ENCODE results near the gene TRIM67. TPM values are rescaled to one million over a fixed set of nuclear protein-coding genes. Genes with fewer than 3 reads are reported as not detected.
"Not testable (repeated sequence)": the region's sequence is repeated elsewhere in the genome, so short reads cannot be mapped to it uniquely, and the experiment has no call there.

The TRIM67 gene
- total RNA-seq, 1 donor from 2014 or later = not detected

GRCh38 chr1:231124746-231125145, 37.1 kb upstream of the TRIM67 start:
- ATAC-seq (ENCODE audit: low read depth) (no peak), DNase-seq (no peak)
- ChIA-PET CTCF (no interaction called here), POLR2A (no interaction called here)
- H3K27ac Mint-ChIP-seq = no peak overlapping the region
- intact Hi-C loops (cut with micrococcal nuclease) = no loop called here
- H3K36me3 Mint-ChIP-seq (ENCODE audit: low read depth) = no peaks in the 10 kb centered on the region
- H3K27me3 Mint-ChIP-seq = peaks cover 3% of the 10 kb centered on the region
- TF ChIP-seq, protein P1, sequence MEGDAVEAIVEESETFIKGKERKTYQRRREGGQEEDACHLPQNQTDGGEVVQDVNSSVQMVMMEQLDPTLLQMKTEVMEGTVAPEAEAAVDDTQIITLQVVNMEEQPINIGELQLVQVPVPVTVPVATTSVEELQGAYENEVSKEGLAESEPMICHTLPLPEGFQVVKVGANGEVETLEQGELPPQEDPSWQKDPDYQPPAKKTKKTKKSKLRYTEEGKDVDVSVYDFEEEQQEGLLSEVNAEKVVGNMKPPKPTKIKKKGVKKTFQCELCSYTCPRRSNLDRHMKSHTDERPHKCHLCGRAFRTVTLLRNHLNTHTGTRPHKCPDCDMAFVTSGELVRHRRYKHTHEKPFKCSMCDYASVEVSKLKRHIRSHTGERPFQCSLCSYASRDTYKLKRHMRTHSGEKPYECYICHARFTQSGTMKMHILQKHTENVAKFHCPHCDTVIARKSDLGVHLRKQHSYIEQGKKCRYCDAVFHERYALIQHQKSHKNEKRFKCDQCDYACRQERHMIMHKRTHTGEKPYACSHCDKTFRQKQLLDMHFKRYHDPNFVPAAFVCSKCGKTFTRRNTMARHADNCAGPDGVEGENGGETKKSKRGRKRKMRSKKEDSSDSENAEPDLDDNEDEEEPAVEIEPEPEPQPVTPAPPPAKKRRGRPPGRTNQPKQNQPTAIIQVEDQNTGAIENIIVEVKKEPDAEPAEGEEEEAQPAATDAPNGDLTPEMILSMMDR (IDR thresholded peaks at IDR 0.05) = no peak
- H3K4me3 Mint-ChIP-seq = no peak overlapping the region
- H3K4me1 Mint-ChIP-seq = no peaks in the 10 kb centered on the region
- no peaks in the 10 kb centered on the region for H3K9me3 Mint-ChIP-seq

DNA sequence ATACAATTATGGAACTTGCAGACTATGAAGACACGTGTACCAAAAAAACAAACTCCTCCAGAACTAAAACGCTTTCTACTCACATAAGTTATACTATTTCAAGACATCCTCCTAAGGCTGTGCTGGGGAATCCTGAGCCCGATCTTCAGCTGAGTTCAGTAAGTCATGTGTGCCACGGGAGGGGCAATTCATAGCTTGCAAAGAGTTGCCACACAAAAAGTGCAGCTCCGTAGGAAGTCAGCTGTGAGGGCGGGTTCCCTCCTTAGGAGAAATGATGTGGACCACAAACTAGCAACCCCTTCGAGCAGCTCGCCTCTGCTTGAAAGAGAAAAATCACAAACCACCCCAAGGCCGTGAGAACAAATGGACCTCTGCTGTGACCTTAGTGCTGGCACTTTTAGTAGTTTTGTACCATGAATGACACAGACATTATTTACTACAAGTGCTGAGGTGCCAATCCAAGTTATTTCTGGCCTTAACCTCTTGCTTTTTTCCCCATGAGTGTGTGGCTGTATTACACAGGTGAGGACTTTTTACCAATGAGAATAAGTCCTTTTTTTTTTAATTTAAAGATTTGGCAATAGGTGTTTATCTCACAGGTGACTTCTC, 35.8 kb upstream of the TRIM67 start:
- no peak overlapping the region for H3K4me3 Mint-ChIP-seq
- ATAC-seq (ENCODE audit: low read depth) = no peak
- DNase-seq = no peak
- no peaks in the 10 kb centered on the region for H3K4me1 Mint-ChIP-seq
- no peaks in the 10 kb centered on the region for H3K9me3 Mint-ChIP-seq
- no peak overlapping the region for H3K27ac Mint-ChIP-seq
- ChIA-PET POLR2A (no interaction called here), CTCF (no interaction called here)
- TF ChIP-seq, protein P1 (IDR thresholded peaks at IDR 0.05) = no peak
- intact Hi-C loops (cut with micrococcal nuclease) = no loop called here
- no peaks in the 10 kb centered on the region for H3K36me3 Mint-ChIP-seq (ENCODE audit: low read depth)
- H3K27me3 Mint-ChIP-seq = peaks cover 3% of the 10 kb centered on the region

GRCh38 chr1:231127106-231127505, 34.8 kb upstream of the TRIM67 start:
- CTCF ChIA-PET; H3K27me3 Mint-ChIP-seq; H3K4me3 Mint-ChIP-seq; H3K36me3 Mint-ChIP-seq (ENCODE audit: low read depth); POLR2A ChIA-PET; intact Hi-C loops (cut with micrococcal nuclease); H3K4me1 Mint-ChIP-seq; H3K27ac Mint-ChIP-seq; H3K9me3 Mint-ChIP-seq; DNase-seq; ATAC-seq (ENCODE audit: low read depth): not testable (repeated sequence)

DNA sequence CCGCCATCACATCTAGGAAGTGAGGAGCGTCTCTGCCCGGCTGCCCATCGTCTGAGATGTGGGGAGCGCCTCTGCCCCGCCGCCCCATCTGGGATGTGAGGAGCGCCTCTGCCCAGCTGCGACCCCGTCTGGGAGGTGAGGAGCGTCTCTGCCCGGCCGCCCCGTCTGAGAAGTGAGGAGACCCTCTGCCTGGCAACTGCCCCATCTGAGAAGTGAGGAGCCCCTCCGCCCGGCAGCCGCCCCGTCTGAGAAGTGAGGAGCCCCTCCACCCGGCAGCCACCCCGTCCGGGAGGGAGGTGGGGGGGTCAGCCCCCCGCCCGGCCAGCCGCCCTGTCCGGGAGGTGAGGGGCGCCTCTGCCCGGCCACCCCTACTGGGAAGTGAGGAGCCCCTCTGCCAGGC, 33.4 kb upstream of the TRIM67 start:
- DNase-seq; H3K4me3 Mint-ChIP-seq; H3K27me3 Mint-ChIP-seq; H3K27ac Mint-ChIP-seq; ATAC-seq (ENCODE audit: low read depth); H3K9me3 Mint-ChIP-seq; CTCF ChIA-PET; H3K4me1 Mint-ChIP-seq; H3K36me3 Mint-ChIP-seq (ENCODE audit: low read depth); POLR2A ChIA-PET; intact Hi-C loops (cut with micrococcal nuclease): not testable (repeated sequence)

- TF ChIP-seq, protein P1 (IDR thresholded peaks at IDR 0.05) = no peak
- ATAC-seq (ENCODE audit: low read depth) (no peak), DNase-seq (no peak)
- H3K36me3 Mint-ChIP-seq (ENCODE audit: low read depth) = no peaks in the 10 kb centered on the region
- H3K9me3 Mint-ChIP-seq = no peaks in the 10 kb centered on the region
- no peaks in the 10 kb centered on the region for H3K4me1 Mint-ChIP-seq
- H3K4me3 Mint-ChIP-seq = no peak overlapping the region
- POLR2A ChIA-PET = no interaction called here
- CTCF ChIA-PET = no interaction called here
- H3K27ac Mint-ChIP-seq = no peak overlapping the region
- intact Hi-C loops (cut with micrococcal nuclease) = no loop called here
- H3K27me3 Mint-ChIP-seq = peaks cover 3% of the 10 kb centered on the region
Observed at GRCh38 chr1:231130544-231130943, 31.3 kb upstream of the TRIM67 start.

GRCh38 chr1:231132591-231132990, 29.3 kb upstream of the TRIM67 start:
- H3K27ac Mint-ChIP-seq; POLR2A ChIA-PET; CTCF ChIA-PET; H3K36me3 Mint-ChIP-seq (ENCODE audit: low read depth); H3K27me3 Mint-ChIP-seq; DNase-seq; H3K4me3 Mint-ChIP-seq; ATAC-seq (ENCODE audit: low read depth); H3K4me1 Mint-ChIP-seq; intact Hi-C loops (cut with micrococcal nuclease); H3K9me3 Mint-ChIP-seq: not testable (repeated sequence)

GRCh38 chr1:231134624-231135023, 27.2 kb upstream of the TRIM67 start:
- Mint-ChIP-seq H3K36me3 (ENCODE audit: low read depth) (no peaks in the 10 kb centered on the region), H3K9me3 (no peaks in the 10 kb centered on the region), H3K27me3 (peaks cover 3% of the 10 kb centered on the region), H3K4me1 (no peaks in the 10 kb centered on the region), H3K4me3 (no peak overlapping the region), H3K27ac (no peak overlapping the region)
- ChIA-PET CTCF (no interaction called here), POLR2A (no interaction called here)
- TF ChIP-seq, protein P1 (IDR thresholded peaks at IDR 0.05) = no peak
- intact Hi-C loops (cut with micrococcal nuclease) = no loop called here
- no peak for DNase-seq
- no peak for ATAC-seq (ENCODE audit: low read depth)

Measured in activated B cell treated with CpG ODN at 0.5 μM for 24 hours (primary cell).